Measurements from ENCODE around the gene DNMT3A. TPM values are rescaled to one million over a fixed set of nuclear protein-coding genes. Genes with fewer than 3 reads are reported as not detected.
A peak's percentile ranks its signal among the peaks of the same experiment; 100 is the strongest.

The DNMT3A gene
- total and polyA plus RNA-seq, 2 of the 8 experiments (the other 6 are each of a cell fraction or from before 2014, with no cell fraction given): 33.6 to 178 TPM

- TF ChIP-seq RNF2 (IDR thresholded peaks at IDR 0.05; ENCODE audit: borderline replicate concordance, low read depth, low read length, missing control alignments, poor library complexity, severe bottlenecking) (no peak), MAX (IDR thresholded peaks at IDR 0.05) (peak; percentile 77), GTF2F1 (IDR thresholded peaks at IDR 0.05; ENCODE audit: borderline replicate concordance, low read depth, low read length) (no peak), USF2 (IDR thresholded peaks at IDR 0.05; ENCODE audit: low read length) (peak; percentile 88), SP1 (IDR thresholded peaks at IDR 0.05; ENCODE audit: low read depth, low read length) (peak; percentile 26; the same call in 1 of the 2 replicates), ASH2L (IDR thresholded peaks at IDR 0.05; ENCODE audit: low read length) (peak; percentile 93), CHD2 (IDR thresholded peaks at IDR 0.05; ENCODE audit: low read length) (0 out of 2 replicates have a peak, but pooled peaks have one; percentile 53), FOSL1 (IDR thresholded peaks at IDR 0.05; ENCODE audit: insufficient read depth, low read depth, low read length) (0 out of 2 replicates have a peak, but pooled peaks have one; percentile 28), BACH1 (IDR thresholded peaks at IDR 0.05; ENCODE audit: low read length) (0 out of 2 replicates have a peak, but pooled peaks have one; percentile 20), TAF7 (optimal IDR thresholded peaks at IDR 0.05; ENCODE audit: borderline replicate concordance, low read depth, low read length) (peak; percentile 45), CREB1 (IDR thresholded peaks at IDR 0.05) (0 out of 2 replicates have a peak, but pooled peaks have one; percentile 21), ATF3 (IDR thresholded peaks at IDR 0.05; ENCODE audit: insufficient read depth, low read depth, low read length) (peak; percentile 84), POLR2A (IDR thresholded peaks at IDR 0.05; ENCODE audit: control extremely low read depth in 1 of 2, low read depth in 2 of 2, low read length in 2 of 2) (0 out of 3 replicates have a peak, but pooled peaks of 1 of the 2 experiments have one; percentile 13), TBP (IDR thresholded peaks at IDR 0.05; ENCODE audit: low read depth, low read length) (peak; percentile 31; the same call in 1 of the 2 replicates), RAD21 (IDR thresholded peaks at IDR 0.05 in 1 of 2, conservative IDR thresholded peaks at IDR 0.05 in 1 of 2; ENCODE audit: low read depth in 2 of 2, low read length in 2 of 2) (peak; percentile 58 to 74), JUN (IDR thresholded peaks at IDR 0.05; ENCODE audit: low read depth, low read length) (no peak), JUND (IDR thresholded peaks at IDR 0.05; ENCODE audit: low read length) (0 out of 2 replicates have a peak, but pooled peaks have one; percentile 26), PHF8 (conservative IDR thresholded peaks at IDR 0.05; ENCODE audit: low read depth, low read length) (no peak), TAF1 (IDR thresholded peaks at IDR 0.05; ENCODE audit: low read depth, low read length) (0 out of 2 replicates have a peak, but pooled peaks have one; percentile 36)
Observed at GRCh38 chr2:25376750-25377621, 35.3 kb upstream of the DNMT3A start (continued).
